Stimulated activated CD4-positive, alpha-beta T cell treated with anti-CD3 and anti-CD28 coated beads, Interleukin-4, amount 100 ng/mL, for 24 hours (primary cell): ENCODE measurements around the gene KAT8.
A peak's percentile ranks its signal among the peaks of the same experiment; 100 is the strongest.

ENCODE experiments used
- DNase-seq: peaks from one replicate; pipeline ENCODE4 v3.0.0-alpha.2; 2020

Gene KAT8

GRCh38 chr16:31117384-31118222, at the start of gene KAT8:
Gene KAT8, plus strand, starts transcription at chr16:31117664. Its CDS starts 18 bp downstream, at chr16:31117682.
- DNase-seq, result peak; percentile 99

DNA sequence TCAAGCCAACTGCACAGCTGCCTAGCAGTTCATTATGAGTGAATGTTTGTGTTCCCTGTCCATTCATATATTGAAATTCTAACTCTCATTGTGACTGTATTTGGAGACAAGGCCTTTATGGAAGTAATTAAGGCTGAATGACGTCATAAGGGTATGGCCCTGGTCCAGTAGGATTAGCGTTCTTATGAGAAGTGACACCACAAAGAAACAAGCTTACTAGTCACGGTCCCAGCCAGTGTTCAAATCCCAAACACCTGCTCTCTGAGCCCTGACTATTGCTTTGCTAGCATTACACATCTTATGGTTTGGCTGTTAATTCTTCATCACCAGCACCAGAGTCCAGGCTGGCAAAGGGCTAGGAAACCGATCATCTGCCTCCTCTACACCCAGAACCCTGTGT, 45.6 kb upstream of the KAT8 start:
- no peak for DNase-seq

- DNase-seq, result peak; percentile 26
Measured at GRCh38 chr16:31072540-31073141, 44.8 kb upstream of the KAT8 start.

GRCh38 chr16:31073142-31073969, 44.1 kb upstream of the KAT8 start:
- DNase-seq, result peak; percentile 90

GRCh38 chr16:31073970-31074813, 43.3 kb upstream of the KAT8 start, which contains the start of the genes ZNF646 and ZNF668:
Gene ZNF646, plus strand, starts transcription at chr16:31074422. Its CDS starts 1,903 bp downstream, at chr16:31076325.
Gene ZNF668, minus strand, starts transcription at chr16:31074240. Its CDS starts 9,781 bp downstream, at chr16:31064459.
- DNase-seq, result peak; percentile 99

- DNase-seq, result no peak
Measured at GRCh38 chr16:31074814-31075183, 42.7 kb upstream of the KAT8 start.

DNA sequence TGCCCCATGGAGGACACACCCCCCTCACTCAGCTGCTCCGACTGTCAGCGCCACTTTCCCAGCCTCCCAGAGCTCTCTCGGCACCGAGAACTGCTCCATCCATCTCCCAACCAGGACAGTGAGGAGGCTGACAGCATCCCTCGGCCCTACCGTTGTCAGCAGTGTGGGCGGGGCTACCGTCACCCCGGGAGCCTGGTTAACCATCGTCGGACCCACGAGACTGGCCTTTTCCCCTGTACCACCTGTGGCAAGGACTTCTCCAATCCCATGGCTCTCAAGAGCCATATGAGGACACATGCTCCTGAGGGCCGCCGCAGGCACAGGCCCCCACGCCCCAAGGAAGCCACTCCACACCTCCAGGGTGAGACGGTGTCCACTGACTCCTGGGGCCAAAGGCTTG, 41.1 kb upstream of the KAT8 start:
- DNase-seq, result no peak

- no peak for DNase-seq
Measured at GRCh38 chr16:31077024-31077423, 40.4 kb upstream of the KAT8 start.

GRCh38 chr16:31077592-31078396, 39.7 kb upstream of the KAT8 start:
- no peak for DNase-seq

- no peak for DNase-seq
Measured at GRCh38 chr16:31078597-31079341, 38.7 kb upstream of the KAT8 start.

DNA sequence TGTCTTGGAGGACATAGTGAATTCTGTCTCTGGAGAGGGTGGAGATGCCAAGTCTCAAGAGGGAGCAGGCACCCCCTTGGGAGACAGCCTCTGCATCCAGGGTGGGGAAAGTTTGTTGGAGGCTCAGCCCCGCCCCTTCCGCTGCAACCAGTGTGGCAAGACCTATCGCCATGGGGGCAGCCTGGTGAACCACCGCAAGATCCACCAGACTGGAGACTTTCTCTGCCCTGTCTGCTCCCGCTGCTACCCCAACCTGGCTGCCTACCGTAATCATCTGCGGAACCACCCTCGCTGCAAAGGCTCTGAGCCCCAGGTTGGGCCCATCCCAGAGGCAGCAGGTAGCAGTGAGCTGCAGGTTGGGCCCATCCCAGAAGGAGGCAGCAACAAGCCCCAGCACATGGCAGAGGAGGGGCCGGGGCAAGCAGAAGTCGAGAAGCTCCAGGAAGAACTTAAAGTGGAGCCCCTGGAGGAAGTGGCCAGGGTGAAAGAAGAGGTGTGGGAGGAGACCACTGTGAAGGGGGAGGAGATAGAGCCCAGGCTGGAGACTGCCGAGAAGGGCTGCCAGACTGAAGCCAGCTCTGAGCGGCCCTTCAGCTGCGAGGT, 38.0 kb upstream of the KAT8 start:
- DNase-seq, result no peak

- no peak for DNase-seq
Measured at GRCh38 chr16:31080035-31080629, 37.3 kb upstream of the KAT8 start.

DNA sequence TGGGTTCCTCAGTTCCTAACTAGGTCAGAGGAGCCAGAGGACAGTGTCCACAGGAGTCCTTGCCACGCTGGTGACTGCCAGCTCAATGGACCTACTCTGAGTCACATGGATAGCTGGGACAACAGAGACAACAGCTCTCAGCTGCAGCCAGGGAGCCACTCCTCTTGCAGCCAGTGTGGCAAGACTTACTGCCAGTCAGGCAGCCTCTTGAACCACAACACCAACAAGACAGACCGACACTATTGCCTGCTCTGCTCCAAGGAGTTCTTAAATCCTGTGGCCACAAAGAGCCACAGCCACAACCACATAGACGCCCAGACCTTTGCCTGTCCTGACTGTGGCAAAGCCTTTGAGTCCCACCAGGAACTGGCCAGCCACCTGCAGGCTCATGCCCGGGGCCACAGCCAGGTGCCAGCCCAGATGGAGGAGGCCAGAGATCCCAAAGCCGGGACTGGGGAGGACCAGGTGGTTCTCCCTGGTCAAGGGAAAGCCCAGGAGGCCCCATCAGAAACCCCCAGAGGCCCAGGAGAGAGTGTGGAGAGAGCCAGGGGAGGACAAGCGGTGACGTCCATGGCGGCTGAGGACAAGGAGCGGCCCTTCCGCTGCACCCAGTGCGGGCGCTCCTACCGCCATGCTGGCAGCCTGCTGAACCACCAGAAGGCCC, 36.6 kb upstream of the KAT8 start:
- DNase-seq, result no peak

- no peak for DNase-seq
Measured at GRCh38 chr16:31081428-31082351, 35.8 kb upstream of the KAT8 start.

- no peak for DNase-seq
Measured at GRCh38 chr16:31082368-31083045, 35.0 kb upstream of the KAT8 start.

GRCh38 chr16:31083081-31083480, 34.4 kb upstream of the KAT8 start:
- DNase-seq, result no peak

DNA sequence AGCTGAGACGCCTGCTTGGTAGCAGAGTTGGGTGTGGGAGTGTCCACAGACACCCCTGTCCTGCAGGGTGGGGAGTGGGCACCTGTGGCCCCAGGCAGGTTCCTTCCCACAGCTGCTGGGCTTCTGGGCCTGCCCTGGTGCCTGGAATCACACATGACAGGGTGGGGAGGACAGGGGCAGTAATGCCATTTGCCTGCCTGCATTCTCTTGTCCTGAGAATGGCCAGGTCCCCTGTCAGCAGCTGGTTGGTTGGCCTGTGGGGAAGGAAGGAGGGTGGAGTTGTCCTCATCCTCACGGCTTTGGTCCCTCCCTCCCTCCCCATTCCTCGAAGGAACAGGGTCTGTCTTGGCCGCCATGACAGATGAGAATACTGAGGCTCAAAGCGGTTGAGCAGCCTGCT, 33.9 kb upstream of the KAT8 start:
- no peak for DNase-seq

GRCh38 chr16:31083981-31084380, 33.5 kb upstream of the KAT8 start:
- DNase-seq, result no peak
